Activated CD8-positive, alpha-beta memory T cell treated with anti-CD3 and anti-CD28 coated beads, Interleukin-2, amount 50 U/mL, for 24 hours (primary cell): ENCODE data around the gene SCARF2.
"Not testable (repeated sequence)": the region's sequence is repeated elsewhere in the genome, so short reads cannot be mapped to it uniquely, and the experiment has no call there.

Experiments
- DNase-seq: peaks from one replicate; pipeline ENCODE4 v3.0.0-alpha.2; 2020; ENCODE audit errors: extremely low read depth

SCARF2 gene

GRCh38 chr22:20428496-20429253 is 8.9 kb downstream of the SCARF2 start:
- no peak for DNase-seq

- no peak for DNase-seq
Measured at GRCh38 chr22:20427945-20428417, 9.6 kb downstream of the SCARF2 start.

GRCh38 chr22:20427104-20427944 is 10.3 kb downstream of the SCARF2 start:
- DNase-seq: no peak

- DNase-seq: no peak
Measured at GRCh38 chr22:20426259-20426615, 11.4 kb downstream of the SCARF2 start.

- no peak for DNase-seq
Measured at GRCh38 chr22:20425566-20426258, 11.9 kb downstream of the SCARF2 start.

GRCh38 chr22:20424932-20425565 is 12.6 kb downstream of the SCARF2 start:
- DNase-seq: no peak

GRCh38 chr22:20424568-20424931 is 13.1 kb downstream of the SCARF2 start:
- no peak for DNase-seq

GRCh38 chr22:20423906-20424551 is 13.6 kb downstream of the SCARF2 start:
- no peak for DNase-seq

- DNase-seq: no peak
Measured at GRCh38 chr22:20423008-20423905, 14.4 kb downstream of the SCARF2 start.

- no peak for DNase-seq
Measured at GRCh38 chr22:20422271-20423007, 15.2 kb downstream of the SCARF2 start.

- DNase-seq: no peak
Measured at GRCh38 chr22:20421507-20421874, 16.1 kb downstream of the SCARF2 start.

- no peak for DNase-seq
Measured at GRCh38 chr22:20420157-20420842, 17.3 kb downstream of the SCARF2 start.

- DNase-seq: no peak
Measured at GRCh38 chr22:20419664-20419951, 18.0 kb downstream of the SCARF2 start.

- DNase-seq: no peak
Measured at GRCh38 chr22:20418211-20418788, 19.3 kb downstream of the SCARF2 start.

- not testable (repeated sequence) for DNase-seq
Measured at GRCh38 chr22:20415699-20416098, 21.9 kb downstream of the SCARF2 start.

GRCh38 chr22:20415241-20415640 is 22.4 kb downstream of the SCARF2 start:
- DNase-seq: not testable (repeated sequence)

GRCh38 chr22:20414450-20414849 is 23.2 kb downstream of the SCARF2 start:
- no peak for DNase-seq

- no peak for DNase-seq
Measured at GRCh38 chr22:20414059-20414440, 23.6 kb downstream of the SCARF2 start.
